ENCODE measurements around the gene JAK2.

- TF ChIP-seq CTCF (IDR thresholded peaks at IDR 0.05; ENCODE audit: insufficient read depth, low read length, poor library complexity, severe bottlenecking), result no peak
- TF ChIP-seq EZH2phosphoT487 (conservative IDR thresholded peaks at IDR 0.05; ENCODE audit: low read length), result no peak
These were observed 41.7 kb upstream of the JAK2 start for GRCh38 chr9:4943346-4943745.
